Measurements from ENCODE around the gene PCGF2.

Gene PCGF2

GRCh38 chr17:38751144-38751807 is 3.1 kb upstream of the PCGF2 start:
- no peak for DNase-seq

- no peak for DNase-seq
These were observed 2.4 kb upstream of the PCGF2 start for GRCh38 chr17:38750312-38751121.

- no peak for DNase-seq
These were observed 1.8 kb upstream of the PCGF2 start for GRCh38 chr17:38750044-38750311.

- DNase-seq: no peak
These were observed 1.3 kb upstream of the PCGF2 start for GRCh38 chr17:38749223-38750043.

- DNase-seq: no peak
These were observed 721 bp upstream of the PCGF2 start for GRCh38 chr17:38748892-38749222.

- no peak for DNase-seq
These were observed 530 bp downstream of the PCGF2 start for GRCh38 chr17:38747463-38748148.

- DNase-seq: no peak
These were observed 1.2 kb downstream of the PCGF2 start for GRCh38 chr17:38746849-38747462.

- no peak for DNase-seq
These were observed 1.9 kb downstream of the PCGF2 start for GRCh38 chr17:38746004-38746848.

- DNase-seq: no peak
These were observed 2.6 kb downstream of the PCGF2 start for GRCh38 chr17:38745545-38745944.

GRCh38 chr17:38743556-38744171 is 4.5 kb downstream of the PCGF2 start:
- no peak for DNase-seq

- DNase-seq: peak; percentile 29
These were observed 5.5 kb downstream of the PCGF2 start for GRCh38 chr17:38742411-38743308.

GRCh38 chr17:38741921-38742410 is 6.2 kb downstream of the PCGF2 start:
- no peak for DNase-seq

GRCh38 chr17:38741461-38741860 is 6.7 kb downstream of the PCGF2 start:
- no peak for DNase-seq

- DNase-seq: no peak
These were observed 7.3 kb downstream of the PCGF2 start for GRCh38 chr17:38740806-38741205.

GRCh38 chr17:38740044-38740443 is 8.1 kb downstream of the PCGF2 start:
- DNase-seq: no peak

- no peak for DNase-seq
These were observed 8.8 kb downstream of the PCGF2 start for GRCh38 chr17:38739305-38739704.

GRCh38 chr17:38738686-38739085 is 9.4 kb downstream of the PCGF2 start:
- DNase-seq: no peak

GRCh38 chr17:38738007-38738662 is 10.0 kb downstream of the PCGF2 start:
- DNase-seq: no peak

- peak; percentile 77 for DNase-seq
These were observed 12.8 kb downstream of the PCGF2 start for GRCh38 chr17:38735161-38735997.

All from activated CD4-positive, alpha-beta T cell treated with anti-CD3 and anti-CD28 coated beads, Interleukin-2, Interleukin-6, amounts not matched to agents 100 ng/mL and 50 ng/mL, durations not matched to agents 16 hours and 8 hours (primary cell).